ENCODE data around the gene LRFN4.

The LRFN4 gene

GRCh38 chr11:66858186-66858938 lies 1.5 kb downstream of the LRFN4 start:
- no peak for DNase-seq (ENCODE audit: low read depth, low spot score)

- DNase-seq (ENCODE audit: low read depth, low spot score) = no peak
Observed at GRCh38 chr11:66858939-66859685, 2.2 kb downstream of the LRFN4 start.

- DNase-seq (ENCODE audit: low read depth, low spot score) = no peak
Observed at GRCh38 chr11:66859686-66860448, 3.0 kb downstream of the LRFN4 start.

DNA sequence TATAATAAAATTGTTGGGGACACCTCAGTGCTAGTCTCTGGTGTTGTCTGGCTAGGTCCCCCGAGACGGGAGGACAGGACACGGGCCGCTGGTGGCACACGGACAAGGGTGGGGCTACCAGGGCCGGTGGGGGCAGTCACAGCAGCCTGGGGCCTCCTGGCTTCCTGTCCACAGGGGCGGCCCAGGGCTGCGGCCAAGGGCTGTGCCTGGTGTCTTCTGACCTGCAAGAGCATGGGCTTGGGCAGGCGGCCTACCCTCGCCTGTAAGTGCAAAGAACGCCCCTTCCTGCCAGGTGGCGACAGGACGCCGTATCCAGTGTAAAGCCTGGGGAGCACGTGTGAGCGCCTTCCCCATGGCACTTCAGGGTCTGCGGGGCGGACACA lies 3.6 kb downstream of the LRFN4 start:
- no peak for DNase-seq (ENCODE audit: low read depth, low spot score)

DNA sequence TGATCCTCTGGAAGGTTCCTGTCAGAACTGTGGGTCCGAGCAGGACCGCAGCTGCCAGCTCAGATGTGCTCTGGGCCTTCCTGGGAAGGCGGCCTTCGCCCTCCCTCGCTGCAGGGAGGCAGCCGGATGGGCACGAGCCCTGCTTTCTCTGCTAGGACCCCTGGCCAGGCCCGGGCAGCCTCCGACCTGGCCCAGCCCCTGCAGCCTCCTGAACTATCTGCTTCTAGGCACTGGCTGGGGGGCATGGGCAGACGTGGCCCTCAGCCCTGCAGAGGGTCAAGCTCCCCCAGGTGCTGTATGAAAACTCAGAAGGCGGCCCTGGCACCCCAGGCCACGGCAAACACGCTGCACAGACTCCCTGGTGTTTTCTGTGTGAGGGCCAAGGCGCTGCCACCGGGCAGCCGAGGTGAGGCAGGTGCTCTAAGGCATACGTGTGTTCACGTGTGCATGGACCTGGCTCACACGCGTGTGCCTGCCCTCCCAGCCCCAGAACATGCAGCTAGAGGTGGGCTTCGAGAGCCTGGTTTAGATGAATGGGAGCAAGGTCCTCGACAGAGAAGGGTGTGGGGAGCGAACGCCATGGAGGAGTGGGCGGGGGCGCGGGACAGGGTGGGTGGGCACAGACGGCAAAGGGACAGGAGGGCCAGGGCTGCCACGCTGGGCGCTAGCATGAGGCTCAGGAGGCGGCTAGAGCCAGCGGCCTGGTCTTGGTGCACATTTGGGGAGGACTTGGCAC lies 4.3 kb downstream of the LRFN4 start:
- no peak for DNase-seq (ENCODE audit: low read depth, low spot score)

DNA sequence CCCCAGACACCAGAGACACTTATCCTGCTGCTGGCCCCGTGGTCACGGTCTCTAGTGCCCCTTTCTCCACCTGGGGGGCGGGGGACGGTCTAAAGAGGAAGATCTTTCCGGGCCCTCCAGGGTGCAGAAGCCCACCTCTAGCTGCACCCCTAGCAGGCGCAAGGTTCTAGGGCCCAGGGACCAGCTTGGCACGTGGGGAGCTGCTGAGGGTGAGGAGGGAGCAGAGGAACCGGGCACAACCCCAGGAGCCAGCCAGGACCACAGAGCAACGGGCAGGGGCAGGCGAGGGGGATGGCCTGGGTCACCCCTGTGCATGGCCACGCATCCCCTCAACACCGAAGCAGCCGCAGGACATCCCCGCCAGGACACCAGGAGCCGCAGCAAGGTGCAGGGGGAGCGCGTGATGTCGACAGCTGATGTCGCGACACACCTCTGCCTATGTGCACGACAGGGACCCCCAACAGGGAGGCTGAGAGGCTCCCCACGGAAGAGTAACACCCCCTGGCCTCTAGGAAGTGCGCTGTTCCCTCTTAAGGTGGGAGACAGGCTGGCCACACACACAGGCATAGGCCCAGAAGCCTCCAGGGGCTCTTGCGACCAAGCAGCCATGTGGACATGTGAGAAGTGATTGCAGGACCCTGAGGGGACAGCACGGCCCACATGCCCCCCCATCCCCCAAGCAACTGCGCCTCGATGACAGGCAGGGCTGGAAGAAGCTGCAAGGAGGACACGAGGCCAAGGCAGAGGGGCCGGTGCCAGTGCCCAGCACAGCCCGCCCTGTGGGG lies 5.1 kb downstream of the LRFN4 start:
- no peak for DNase-seq (ENCODE audit: low read depth, low spot score)

- no peak for DNase-seq (ENCODE audit: low read depth, low spot score)
Observed at GRCh38 chr11:66862559-66863037, 5.7 kb downstream of the LRFN4 start.

DNA sequence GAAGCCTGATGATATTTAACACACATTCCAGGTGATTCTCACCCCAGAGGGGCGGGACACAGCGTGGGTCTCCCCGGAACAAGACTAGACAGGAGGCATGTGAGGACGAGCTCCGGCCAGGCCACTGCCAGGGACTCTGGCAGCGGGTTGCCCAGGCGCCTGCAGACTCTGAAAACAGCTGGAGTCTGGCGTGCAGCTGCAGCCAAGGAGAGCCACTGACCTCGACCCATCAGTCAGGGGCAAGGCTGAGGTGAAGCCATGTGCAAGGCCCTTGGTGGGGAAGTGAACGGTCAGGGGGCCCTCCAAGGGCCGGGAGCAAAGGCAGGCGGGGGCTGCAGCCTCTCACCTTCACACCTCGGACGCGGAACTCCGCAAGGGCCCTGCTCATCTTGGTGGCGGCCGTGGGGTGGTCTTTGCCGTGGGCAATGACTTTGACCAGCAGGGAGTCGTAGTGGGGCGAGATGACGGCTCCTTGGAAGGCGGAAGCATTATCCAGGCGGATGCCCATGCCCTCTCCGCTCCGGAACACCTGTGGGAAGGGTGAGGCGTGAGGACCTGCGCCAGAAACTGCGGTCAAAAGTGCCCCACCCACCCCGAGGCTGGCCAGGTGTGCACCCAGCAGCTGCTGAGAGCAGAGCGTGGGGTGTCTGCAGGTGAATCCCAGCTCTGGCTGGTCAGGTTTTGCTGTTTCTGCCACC lies 6.7 kb downstream of the LRFN4 start:
- no peak for DNase-seq (ENCODE audit: low read depth, low spot score)

DNA sequence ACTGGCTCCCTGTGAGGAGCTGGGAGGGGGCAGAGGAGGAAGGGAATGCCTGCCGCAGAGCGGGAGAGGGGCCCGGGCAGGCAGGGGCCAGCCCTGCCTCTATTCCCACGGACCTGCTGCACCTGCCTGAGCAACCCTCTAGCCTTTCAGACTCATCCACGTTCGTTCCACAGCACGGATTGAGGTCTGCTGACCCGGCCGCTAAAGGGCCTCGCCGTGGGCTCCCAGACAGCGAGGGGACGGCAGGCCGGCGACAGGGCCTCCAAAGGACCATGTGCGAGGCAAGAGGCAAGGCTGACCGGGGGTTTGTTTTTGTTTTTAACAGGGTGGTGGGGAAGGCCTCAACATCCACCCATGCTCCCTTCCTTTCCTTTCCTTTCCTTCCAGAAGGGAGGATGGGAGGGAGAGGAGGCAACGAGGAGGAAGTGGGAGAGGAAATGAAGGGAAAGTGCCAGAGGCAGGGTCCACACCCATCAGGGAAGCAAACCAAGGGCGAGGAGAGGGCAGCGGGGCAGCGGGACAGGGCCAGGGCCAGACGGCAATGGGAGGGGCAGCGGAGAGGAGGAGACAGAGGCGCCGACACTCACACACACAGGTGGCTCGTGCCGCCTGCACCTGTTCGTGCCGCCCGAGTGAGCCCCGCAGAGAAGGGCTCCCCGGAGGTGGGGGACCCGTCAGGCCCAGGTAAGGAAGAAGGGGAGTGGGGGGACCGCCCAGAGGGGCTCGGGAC lies 7.5 kb downstream of the LRFN4 start:
- DNase-seq (ENCODE audit: low read depth, low spot score) = no peak

GRCh38 chr11:66864924-66865697 lies 8.2 kb downstream of the LRFN4 start:
- no peak for DNase-seq (ENCODE audit: low read depth, low spot score)

GRCh38 chr11:66866007-66866406 lies 9.1 kb downstream of the LRFN4 start:
- DNase-seq (ENCODE audit: low read depth, low spot score) = no peak

DNA sequence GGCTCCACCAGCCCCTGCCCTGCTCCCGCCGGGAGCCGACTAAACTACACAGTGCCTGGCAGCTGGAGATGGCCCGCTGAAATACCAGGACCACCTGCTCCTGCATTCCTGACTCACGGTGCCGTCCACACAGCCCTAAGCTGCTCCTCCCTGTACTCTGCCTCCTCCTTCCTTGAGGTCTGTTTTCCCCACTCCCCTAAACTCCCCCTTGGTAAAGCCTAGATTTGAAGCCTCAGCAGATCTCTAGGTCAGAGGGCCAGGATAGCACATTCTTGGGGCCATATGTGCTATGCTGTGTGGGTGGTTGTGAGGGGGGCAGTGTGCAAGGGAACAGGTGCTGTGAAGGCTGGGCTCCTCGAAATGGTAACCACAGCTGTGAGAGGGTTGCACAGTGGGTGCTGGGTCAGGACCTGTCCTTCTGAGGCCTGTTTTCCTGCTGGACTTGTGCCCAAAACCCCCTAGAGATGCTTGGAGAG lies 9.7 kb downstream of the LRFN4 start:
- no peak for DNase-seq (ENCODE audit: low read depth, low spot score)

DNA sequence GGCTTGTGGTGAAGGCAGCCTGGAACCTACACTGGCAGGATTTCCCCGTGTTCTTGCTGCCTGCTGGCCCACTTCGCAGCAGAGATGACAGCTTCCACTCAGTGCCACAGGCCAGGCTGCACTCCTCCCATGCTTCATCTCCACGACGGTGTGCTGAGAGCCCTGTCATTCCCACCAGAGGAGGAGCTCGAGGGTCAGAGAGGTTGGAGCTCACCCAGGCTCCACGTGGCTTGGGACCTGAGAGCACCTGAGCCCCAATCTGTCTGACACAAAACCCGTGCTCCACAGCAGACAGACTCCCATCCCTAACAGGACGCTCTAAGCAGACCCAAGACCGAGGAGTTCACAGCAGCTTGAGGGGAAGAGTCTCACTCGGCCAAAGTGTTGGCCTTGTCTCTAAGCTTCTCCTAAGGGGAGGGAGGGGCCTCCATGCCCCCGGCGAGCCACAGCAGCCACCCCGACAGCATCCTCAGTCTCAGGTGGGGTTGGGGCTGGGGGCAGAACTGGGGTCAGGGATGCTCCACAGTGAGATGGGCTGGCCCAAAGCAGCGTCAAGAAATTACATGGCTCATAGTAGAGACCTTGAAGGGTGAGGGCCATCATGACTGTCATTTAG lies 10.7 kb downstream of the LRFN4 start:
- DNase-seq (ENCODE audit: low read depth, low spot score) = no peak

DNA sequence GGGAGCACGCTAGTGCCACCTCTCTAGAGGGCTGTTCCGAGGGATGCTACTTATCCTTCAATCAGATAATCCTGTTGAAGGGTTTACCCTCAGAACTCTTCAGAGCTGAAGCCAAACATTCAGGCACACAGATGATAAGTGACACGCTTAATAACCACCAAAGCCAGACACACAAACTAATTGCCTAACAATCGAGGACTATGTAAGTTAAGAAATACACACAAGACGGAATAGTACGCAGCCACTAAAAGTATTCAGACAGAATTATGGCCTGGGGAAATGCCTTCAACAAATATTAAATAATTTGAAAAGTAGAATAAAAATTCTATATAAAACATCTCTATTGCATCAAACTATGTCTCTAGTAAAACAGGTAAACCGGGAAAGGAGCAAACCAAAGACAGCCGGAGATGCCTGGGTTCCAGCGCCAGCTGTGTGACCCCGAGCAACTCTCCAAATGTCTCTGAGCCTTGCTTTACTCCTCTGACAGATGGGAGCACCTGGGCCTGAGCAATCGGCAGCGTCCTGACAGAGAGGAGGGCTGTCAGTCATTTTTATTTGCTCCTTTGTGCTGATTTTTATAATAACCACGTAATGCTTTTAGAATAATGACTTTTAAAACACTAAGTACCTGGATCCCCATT lies 11.3 kb downstream of the LRFN4 start:
- DNase-seq (ENCODE audit: low read depth, low spot score) = no peak

DNA sequence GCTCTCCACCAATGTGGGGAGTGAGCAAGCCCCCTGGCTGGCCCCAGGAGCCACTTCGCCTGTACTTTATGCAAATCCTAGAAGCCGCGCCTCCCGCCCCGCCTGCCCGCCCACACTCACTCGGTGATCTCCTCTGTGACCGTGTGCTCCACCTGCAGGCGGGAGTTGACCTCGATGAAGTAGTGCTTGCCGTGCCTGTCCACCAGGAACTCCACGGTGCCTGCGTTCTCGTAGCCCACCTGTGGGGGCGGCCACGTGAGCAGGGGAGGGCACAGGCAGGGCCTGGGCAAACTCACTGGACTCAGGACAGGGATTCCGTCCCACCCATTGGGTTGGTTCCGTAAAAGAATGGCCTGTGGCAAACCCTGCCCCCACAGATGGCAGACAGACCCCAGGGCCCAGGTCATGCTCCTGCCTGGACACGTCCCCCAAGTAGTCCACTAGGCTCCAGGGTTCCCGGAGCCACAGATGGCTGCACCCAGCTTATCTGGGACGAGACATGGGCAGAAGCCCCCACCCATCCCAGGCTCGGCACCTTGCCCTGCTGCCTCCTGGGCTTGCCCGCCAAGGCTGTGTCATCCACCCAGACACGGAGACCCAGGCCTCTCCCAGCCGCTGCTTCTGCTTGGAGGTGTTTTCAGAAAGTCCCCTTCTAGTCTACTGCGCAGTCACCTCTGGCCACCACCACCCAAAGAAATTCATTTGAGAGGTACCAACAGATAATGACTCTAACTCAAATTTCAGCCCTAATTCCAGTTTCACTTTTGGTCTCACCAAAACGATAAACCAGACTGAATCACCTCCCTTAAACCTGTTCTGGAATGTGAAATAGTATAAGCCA lies 12.1 kb downstream of the LRFN4 start:
- peak; percentile 62 for DNase-seq (ENCODE audit: low read depth, low spot score)

DNA sequence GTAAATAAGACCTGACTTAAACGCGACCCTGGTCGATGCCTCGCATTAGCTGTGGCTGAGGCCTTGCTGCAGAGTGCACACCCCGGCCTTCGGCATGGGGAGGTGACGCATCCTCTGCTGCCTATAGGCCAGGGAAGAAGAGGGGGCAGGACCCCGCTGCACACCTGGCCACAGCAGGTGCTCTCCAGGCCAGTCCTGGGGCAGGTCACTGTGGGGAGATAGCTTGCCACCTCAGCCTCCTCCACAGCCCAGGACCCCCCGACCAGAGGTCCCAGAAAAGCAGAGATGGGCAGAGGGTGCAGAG lies 12.7 kb downstream of the LRFN4 start:
- no peak for DNase-seq (ENCODE audit: low read depth, low spot score)

DNA sequence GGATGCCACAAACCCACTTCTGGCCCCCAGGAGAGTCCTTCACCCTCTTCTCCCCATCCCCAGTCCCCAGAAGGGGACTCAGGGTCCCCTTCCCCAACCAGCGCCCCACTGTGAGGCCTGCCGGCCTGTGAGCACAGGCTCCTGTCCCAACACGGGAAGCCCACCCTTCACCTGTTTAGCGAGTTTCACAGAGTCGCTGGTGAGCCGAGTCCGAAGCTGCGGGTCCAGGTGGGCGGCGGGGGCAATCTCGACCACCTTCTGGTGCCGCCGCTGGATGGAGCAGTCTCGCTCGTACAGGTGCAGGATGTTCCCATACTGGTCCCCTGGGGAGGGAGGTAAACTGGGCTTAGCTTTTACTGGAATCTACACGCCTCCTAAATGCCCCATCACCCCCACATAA lies 13.3 kb downstream of the LRFN4 start:
- no peak for DNase-seq (ENCODE audit: low read depth, low spot score)

All from activated naive CD8-positive, alpha-beta T cell treated with anti-CD3 and anti-CD28 coated beads, Interleukin-2, amount 50 U/mL, for 16 hours (primary cell).